HG03095 (cell line): ENCODE measurements around the gene SLC22A17.
A peak's percentile ranks its signal among the peaks of the same experiment; 100 is the strongest.

Experiments
- ATAC-seq: cut with Tn5 transposase; IDR thresholded peaks from one replicate; pipeline ENCODE4 v1.9.1; 2021; ENCODE audit warnings: moderate library complexity; ENCODE audit not compliant: unreplicated experiment

SLC22A17 gene

GRCh38 chr14:23308721-23309445, 43.8 kb downstream of the SLC22A17 start:
- ATAC-seq: no peak

- ATAC-seq: no peak
Measured at GRCh38 chr14:23307687-23308644, 44.7 kb downstream of the SLC22A17 start.

- ATAC-seq: no peak
Measured at GRCh38 chr14:23307146-23307530, 45.5 kb downstream of the SLC22A17 start.

- peak; percentile 27 for ATAC-seq
Measured at GRCh38 chr14:23306412-23307145, 46.1 kb downstream of the SLC22A17 start, which contains the start of gene BCL2L2. BCL2L2 (plus strand) TSS chr14:23306833; CDS start chr14:23307768, 935 bp downstream.

GRCh38 chr14:23302290-23303225, 50.1 kb downstream of the SLC22A17 start, which contains the start of gene PPP1R3E:
PPP1R3E (minus strand) TSS chr14:23302859; CDS start chr14:23302576, 283 bp downstream.
- peak; percentile 34 for ATAC-seq

GRCh38 chr14:23301969-23302289, 50.8 kb downstream of the SLC22A17 start:
- peak; percentile 4 for ATAC-seq

GRCh38 chr14:23301288-23301968, 51.3 kb downstream of the SLC22A17 start:
- ATAC-seq: peak; percentile 72

- ATAC-seq: no peak
Measured at GRCh38 chr14:23300687-23301223, 51.9 kb downstream of the SLC22A17 start.

GRCh38 chr14:23299986-23300686, 52.6 kb downstream of the SLC22A17 start:
- ATAC-seq: no peak

GRCh38 chr14:23299211-23299957, 53.3 kb downstream of the SLC22A17 start:
- no peak for ATAC-seq

GRCh38 chr14:23297611-23298277, 54.9 kb downstream of the SLC22A17 start:
- no peak for ATAC-seq

GRCh38 chr14:23297096-23297495, 55.6 kb downstream of the SLC22A17 start:
- no peak for ATAC-seq
